Activated CD4-positive, alpha-beta T cell treated with anti-CD3 and anti-CD28 coated beads, Interleukin-2, Interleukin-4, amounts not matched to agents 100 ng/mL and 50 ng/mL, durations not matched to agents 16 hours and 8 hours (primary cell): ENCODE results near the gene RNMT.
A peak's percentile ranks its signal among the peaks of the same experiment; 100 is the strongest.
"Not testable (repeated sequence)": the region's sequence is repeated elsewhere in the genome, so short reads cannot be mapped to it uniquely, and the experiment has no call there.

Source experiments
- DNase-seq: peaks from one replicate; pipeline ENCODE4 v3.0.0-alpha.2; 2020; ENCODE audit warnings: low spot score

The RNMT gene

GRCh38 chr18:13726232-13726971, at the start of gene RNMT, which contains the start of gene FAM210A:
TSS of gene RNMT (plus strand) at chr18:13726673. CDS start at chr18:13731518, 4,845 bp downstream.
TSS of gene FAM210A (minus strand) at chr18:13726558. CDS start at chr18:13682077, 44,481 bp downstream.
- peak; percentile 96 for DNase-seq

GRCh38 chr18:13677350-13677749, 49.1 kb upstream of the RNMT start:
- DNase-seq = not testable (repeated sequence)

DNA sequence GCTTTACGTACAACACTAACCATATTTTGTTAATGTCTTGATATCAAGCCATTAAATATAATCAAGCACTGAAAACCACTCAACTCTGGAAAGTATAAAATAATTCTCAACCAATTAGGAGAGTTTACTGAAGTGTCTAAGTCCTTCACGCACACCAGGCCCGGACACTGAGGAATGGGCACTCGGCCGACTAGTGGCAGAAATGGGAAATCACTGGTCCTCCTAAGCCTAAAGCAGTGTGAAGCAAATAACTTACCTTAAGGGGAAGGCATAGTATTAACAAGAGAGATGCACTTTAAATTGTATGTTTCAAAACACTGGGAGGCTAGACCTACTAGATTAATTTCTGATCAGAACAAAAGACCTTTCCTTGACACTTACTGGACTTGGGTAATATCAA, 45.9 kb upstream of the RNMT start:
- DNase-seq = no peak

- no peak for DNase-seq
Measured at GRCh38 chr18:13681701-13682100, 44.8 kb upstream of the RNMT start.

DNA sequence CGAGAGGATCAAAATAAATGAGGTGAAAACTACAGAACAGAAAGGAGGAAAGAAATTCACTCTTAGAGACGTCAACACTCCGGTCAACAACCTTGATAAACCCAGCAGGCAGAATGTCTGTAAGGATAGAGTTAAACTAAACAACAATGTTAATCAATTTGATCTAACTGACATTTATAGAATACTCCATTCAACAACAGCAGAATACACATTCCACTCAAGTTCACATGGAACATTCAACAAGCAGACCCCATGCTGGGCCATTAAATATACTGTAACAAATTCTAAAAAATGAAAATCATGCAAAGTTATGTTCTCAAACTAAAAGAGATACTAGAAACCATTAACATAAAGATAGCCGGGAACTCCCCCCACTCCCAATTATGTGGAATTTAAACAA, 41.9 kb upstream of the RNMT start:
- no peak for DNase-seq

DNA sequence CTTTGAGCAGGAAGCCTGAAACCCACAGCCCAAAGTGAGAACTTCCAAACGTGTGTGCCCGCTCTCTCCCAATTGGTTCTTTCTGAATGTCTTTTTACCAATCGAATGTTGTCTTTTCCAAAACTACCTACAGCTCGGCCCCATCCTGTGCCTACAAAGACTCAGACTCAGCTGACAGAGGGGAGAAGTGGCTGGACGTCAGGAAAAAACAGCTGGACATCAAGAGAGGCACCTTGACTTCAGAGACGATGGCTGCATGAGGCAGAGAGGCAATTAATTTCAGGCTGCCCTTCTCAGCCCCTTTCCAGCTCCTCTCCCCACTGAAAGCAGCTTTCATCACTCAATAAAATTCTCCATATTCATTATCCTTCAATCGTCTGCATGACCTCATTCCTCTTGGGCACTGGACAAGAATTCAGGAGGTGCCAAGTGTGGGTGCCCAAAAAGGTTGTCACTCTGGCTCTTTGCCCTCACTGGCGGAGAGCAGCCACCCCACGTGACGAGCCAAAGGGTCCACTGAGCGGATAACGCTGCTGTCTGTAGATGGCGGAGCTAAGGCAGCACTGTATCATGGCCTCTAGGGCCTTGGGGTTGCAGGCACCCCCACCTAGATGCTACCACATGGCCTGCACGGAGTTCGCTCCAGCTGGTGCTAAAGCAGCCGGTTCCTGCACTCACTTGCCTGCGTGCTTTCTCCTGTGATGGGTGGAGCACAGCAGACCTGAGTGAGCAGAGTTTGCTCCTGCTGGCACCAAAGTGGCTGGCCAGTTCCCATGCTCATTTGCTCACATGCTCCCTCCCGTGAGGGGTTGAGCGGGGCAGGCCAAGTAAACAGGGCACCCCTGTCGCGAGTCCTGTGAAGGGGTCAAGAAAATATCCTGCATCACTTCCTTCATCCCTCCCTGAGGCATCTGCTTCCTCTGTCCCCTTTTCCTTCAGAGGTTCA, 38.0 kb upstream of the RNMT start:
- no peak for DNase-seq

GRCh38 chr18:13690060-13690459, 36.4 kb upstream of the RNMT start:
- not testable (repeated sequence) for DNase-seq

DNA sequence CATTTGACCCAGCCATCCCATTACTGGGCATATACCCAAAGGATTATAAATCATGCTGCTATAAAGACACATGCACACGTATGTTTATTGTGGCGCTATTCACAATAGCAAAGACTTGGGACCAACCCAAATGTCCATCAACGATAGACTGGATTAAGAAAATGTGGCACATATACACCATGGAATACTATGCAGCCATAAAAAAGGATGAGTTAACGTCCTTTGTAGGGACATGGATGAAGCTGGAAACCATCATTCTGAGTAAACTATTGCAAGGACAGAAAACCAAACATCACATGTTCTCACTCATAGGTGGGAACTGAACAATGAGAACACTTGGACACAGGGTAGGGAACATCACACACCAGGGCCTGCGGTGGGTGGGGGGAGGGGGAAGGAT, 31.1 kb upstream of the RNMT start:
- not testable (repeated sequence) for DNase-seq

GRCh38 chr18:13696961-13697360, 29.5 kb upstream of the RNMT start:
- no peak for DNase-seq

GRCh38 chr18:13700153-13700552, 26.3 kb upstream of the RNMT start:
- DNase-seq = no peak

DNA sequence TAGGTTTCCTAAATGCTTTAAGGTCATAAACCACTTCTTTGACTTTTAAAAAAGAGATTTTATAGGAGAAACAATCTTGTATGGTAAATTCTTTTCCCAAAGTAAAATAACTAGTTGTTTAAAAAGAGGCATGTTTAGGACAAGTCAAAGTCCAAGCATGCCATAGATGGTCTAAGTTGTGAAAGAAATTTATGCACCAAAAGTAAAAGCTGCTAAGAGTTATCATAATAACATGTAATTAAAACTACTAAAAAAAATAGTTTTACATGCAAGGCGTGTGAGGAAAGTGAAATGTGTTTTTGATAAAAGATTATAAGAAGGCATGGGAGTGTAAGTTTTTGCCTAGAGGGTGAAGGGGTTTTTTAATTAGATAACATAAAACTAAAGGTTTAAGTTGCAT, 22.6 kb upstream of the RNMT start:
- DNase-seq = no peak

DNA sequence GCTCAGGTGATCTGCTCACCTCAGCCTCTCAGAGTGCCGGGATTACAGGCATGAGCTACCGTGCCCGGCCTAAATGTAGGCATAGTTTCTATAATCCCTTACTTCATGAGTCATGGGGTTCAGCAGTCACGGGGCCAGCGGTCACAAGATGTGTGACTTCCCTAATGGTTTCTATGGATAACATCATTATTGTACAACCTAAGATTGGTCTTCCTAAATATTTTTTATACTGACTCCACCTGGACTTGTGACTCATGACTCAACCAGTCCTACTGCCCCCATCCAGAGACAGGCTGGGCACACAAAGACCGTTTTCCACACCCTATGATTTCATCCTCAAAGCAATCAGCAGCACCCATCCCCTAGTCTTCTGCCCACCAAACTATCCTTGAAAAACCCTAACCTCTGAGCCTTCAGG, 16.1 kb upstream of the RNMT start:
- no peak for DNase-seq

DNA sequence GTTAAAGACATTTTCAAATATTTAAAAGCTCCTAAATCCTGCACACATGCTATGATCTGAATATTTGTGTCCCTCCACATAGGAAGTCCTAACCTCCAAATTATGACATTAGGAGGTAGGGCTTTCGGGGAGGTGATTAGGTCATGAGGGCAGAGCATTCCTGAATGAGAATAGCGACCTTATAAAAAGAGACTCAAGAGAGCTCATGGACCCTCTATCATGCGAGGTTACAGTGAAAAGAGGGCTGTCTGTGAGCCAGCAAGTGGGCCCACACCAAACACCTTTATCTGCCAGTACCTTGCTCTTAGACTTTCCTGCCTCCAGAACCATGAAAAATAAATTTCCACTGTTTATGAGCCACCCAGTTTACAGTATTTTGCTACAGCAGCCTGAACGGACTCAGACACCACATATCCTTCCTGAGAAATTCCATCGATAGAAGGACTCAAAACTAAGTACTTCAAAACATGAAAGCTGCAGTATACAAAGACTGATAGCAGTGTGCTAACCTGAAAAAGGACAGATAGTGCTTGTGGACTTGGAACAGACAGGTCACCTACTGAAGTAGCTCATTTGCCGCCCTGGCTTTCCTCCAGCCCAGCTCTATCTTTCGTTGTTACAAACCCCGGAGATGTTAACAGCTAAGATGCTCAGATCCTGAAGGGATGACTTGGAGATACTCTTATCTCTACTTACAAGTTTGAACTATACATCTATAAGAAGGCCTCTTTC, 13.9 kb upstream of the RNMT start:
- no peak for DNase-seq

- no peak for DNase-seq
Measured at GRCh38 chr18:13713455-13714055, 12.9 kb upstream of the RNMT start.

- DNase-seq = no peak
Measured at GRCh38 chr18:13715330-13715729, 11.1 kb upstream of the RNMT start.

- DNase-seq = no peak
Measured at GRCh38 chr18:13716916-13717315, 9.6 kb upstream of the RNMT start.

DNA sequence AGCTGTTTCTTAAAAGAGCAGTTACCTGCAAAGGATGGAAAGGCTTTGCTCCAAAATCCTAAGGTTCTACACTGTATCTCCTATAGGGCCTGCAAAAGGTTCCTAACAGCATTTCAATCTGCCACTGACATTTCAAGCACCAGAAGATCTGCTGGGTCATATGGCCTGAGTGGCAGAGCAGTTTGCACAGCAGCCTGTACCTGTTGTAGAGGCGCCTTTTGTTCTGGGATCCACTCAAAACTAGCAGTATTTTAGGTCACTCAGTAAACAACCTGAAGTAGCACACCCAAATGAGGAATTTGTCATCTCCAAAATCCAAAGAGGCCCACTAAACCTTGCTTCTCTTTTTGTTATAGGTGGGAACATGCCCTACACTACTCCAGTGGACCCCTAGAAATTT, 6.3 kb upstream of the RNMT start:
- no peak for DNase-seq

GRCh38 chr18:13720847-13721246, 5.6 kb upstream of the RNMT start:
- DNase-seq = no peak

DNA sequence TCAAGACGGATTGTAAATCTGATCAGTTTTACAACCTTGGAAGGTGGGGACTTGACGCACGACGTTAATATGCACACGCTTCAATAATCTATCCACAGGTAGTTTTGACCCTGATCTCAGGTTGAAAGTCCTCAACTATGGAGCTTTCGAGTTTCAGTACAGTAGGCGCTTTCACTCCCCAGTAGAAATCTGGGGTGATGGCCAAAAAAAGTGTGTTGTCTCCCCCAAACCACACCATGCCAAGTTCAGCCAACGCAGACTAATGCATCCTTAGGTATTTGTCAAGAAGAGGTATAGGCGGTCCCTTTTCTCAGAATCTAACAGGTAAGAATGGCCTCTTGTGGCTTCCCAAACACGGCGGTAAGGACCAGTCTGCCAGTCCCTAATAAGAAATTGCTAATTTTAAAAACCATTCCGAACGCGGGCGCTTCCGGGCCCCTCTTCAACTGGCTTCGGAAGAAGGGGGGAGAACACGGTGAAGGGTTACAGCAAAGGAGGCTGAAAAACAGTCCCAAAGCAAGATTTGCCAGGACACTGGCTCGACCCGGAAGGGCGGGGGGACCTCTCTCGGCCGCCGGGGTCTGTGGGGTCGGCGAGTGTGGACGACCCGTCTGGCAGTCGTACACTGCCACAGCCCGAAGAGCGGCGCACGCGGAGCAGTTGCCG, 774 bp upstream of the RNMT start:
- DNase-seq = no peak

DNA sequence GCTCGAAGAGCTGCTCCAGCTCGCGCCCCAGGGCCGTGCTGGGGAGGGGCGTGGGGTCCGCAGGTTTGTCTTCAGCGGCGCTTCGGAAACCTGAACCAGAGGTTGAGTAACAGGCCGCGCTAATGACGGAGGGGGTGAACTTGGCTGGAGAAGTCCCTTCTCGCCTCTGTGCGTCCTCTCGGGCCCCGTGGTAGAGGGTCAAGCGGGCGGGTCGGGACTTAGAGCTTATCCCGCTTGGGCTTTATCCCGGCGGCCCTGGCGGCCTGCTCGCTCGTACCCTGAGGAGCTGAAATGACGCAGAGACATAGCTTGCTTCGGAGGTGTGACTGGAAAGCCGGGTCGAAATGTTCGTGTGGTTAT, 479 bp downstream of the RNMT start:
- peak; percentile 26 for DNase-seq

- DNase-seq = no peak
Measured at GRCh38 chr18:13730481-13730880, 4.0 kb downstream of the RNMT start.
